Chondrocyte (in vitro differentiated cells): ENCODE results near the gene HELQ. TPM values are rescaled to one million over a fixed set of nuclear protein-coding genes. Genes with fewer than 3 reads are reported as not detected.

Source experiments
- DNase-seq: peaks from one replicate; pipeline ENCODE4 v3.0.0; 2021; ENCODE audit warnings: mixed read lengths, low spot score
- H3K27ac Mint-ChIP-seq: one replicate; pipeline ENCODE4 v1.8.0; 2021; ENCODE audit warnings: mild to moderate bottlenecking, moderate library complexity, mixed read lengths; ENCODE audit not compliant: unreplicated experiment
- H3K27me3 Mint-ChIP-seq: 2 replicates; pipeline ENCODE4 v1.8.0; 2021; ENCODE audit warnings: low read depth, mixed read lengths
- H3K36me3 Mint-ChIP-seq: 2 replicates; pipeline ENCODE4 v1.8.0; 2021; ENCODE audit warnings: low read depth, mixed read lengths
- H3K4me1 Mint-ChIP-seq: 2 replicates; pipeline ENCODE4 v1.8.0; 2021; ENCODE audit warnings: low read depth, mild to moderate bottlenecking, mixed read lengths
- H3K4me3 Mint-ChIP-seq: one replicate; pipeline ENCODE4 v1.8.0; 2021; ENCODE audit warnings: mild to moderate bottlenecking, moderate library complexity, mixed read lengths; ENCODE audit not compliant: unreplicated experiment
- H3K9me3 Mint-ChIP-seq: 2 replicates; pipeline ENCODE4 v1.8.0; 2021; ENCODE audit warnings: low read depth, mixed read lengths
- CTCF ChIP-seq: fragments of 200-600 bp; sonication (generic); IDR thresholded peaks from 2 replicates; pipeline ENCODE4 v1.5.0; 2021; ENCODE audit warnings: antibody characterized with exemption, mild to moderate bottlenecking, moderate library complexity
- total RNA-seq: library from RNA; stranded (reverse); gene quantifications from 3 replicates; pipeline ENCODE4 v1.2.1, GENCODE V29; 2021

HELQ gene
- total RNA-seq, 1 donor from 2014 or later = 7.2 TPM

GRCh38 chr4:83449009-83449408 is 6.6 kb downstream of the HELQ start:
- DNase-seq = no peak

DNA sequence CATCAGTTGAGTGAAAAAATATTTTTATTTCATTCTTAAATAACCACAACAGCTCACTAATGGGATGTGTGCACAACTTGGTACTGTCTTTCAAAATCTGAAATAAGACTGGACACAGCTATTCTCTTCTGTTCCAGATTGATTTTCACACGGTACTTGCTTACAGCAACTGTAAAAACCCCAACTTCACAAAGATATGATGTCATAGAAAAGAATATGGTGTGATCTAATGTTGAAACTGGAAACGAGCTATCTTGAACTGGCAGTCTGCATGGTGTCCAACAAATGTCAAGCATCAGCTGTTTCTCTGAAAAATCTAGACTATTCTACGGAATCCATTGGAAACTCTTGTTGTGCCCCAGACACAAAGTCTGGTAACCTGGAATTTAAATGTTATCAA is 14.7 kb downstream of the HELQ start:
- H3K27me3 Mint-ChIP-seq = no peaks in the 10 kb centered on the region
- H3K4me3 Mint-ChIP-seq = no peak overlapping the region
- H3K27ac Mint-ChIP-seq = no peak overlapping the region
- no peaks in the 10 kb centered on the region for H3K4me1 Mint-ChIP-seq
- H3K36me3 Mint-ChIP-seq = peaks cover 23% of the 10 kb centered on the region
- no peaks in the 10 kb centered on the region for H3K9me3 Mint-ChIP-seq
- TF ChIP-seq CTCF = no peak
- DNase-seq = no peak

More at GRCh38 chr4:83449009-83449408, 6.6 kb downstream of the HELQ start:
- Mint-ChIP-seq H3K27me3 (no peaks in the 10 kb centered on the region), H3K4me1 (no peaks in the 10 kb centered on the region), H3K4me3 (no peak overlapping the region), H3K36me3 (peaks cover 18% of the 10 kb centered on the region), H3K9me3 (no peaks in the 10 kb centered on the region), H3K27ac (no peak overlapping the region)
- no peak for TF ChIP-seq CTCF

DNA sequence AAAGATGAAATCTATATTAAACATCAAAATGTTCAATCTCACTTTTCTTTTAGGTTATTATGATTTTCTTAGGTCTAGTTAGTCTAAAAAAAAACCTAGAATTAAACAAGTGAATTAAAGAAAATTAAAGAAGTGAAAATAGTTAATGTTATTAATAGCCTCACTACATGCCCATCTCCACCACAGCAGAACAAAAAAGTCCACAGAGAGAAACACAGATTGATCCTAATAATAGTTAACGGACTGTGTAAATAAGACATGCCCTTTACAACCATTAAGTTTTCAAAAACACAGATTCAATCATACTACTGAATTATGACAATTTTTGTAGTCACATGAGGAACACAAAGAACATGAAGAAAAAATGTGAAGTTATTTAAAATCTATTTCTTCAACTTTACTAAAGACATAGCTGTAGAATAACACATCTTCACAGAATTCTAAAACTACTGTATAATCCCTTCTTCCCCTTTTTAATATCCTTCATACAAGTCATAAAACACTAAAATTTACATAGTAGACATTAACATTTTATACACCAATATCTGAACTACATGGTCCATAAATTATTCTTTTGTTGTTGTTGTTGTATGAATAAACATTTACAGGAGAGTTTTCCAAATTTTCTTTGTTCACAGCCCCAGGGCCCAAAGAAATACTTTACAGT is 15.3 kb downstream of the HELQ start:
- TF ChIP-seq CTCF = no peak
- no peak overlapping the region for H3K27ac Mint-ChIP-seq
- no peaks in the 10 kb centered on the region for H3K27me3 Mint-ChIP-seq
- DNase-seq = no peak
- H3K9me3 Mint-ChIP-seq = no peaks in the 10 kb centered on the region
- H3K4me3 Mint-ChIP-seq = no peak overlapping the region
- H3K4me1 Mint-ChIP-seq = no peaks in the 10 kb centered on the region
- peaks cover 22% of the 10 kb centered on the region for H3K36me3 Mint-ChIP-seq

DNA sequence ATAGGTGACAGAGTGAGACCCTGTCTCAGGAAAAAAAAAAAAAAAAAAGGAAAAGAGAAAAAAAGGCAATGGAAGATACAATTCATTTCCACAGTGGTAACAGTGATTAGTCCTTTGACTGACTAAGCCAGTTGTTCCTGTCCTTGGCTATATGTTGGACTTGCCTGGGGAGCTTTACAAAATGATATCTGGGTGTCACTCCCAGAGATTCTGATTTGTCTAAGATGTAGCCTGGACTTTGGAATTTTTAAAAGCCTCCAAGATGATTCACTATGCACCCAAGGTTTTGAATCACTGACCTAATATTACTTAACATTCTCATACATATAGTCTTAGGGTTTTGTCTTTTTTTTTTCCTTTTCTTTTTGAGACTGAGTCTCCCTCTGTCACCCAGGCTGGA is 16.9 kb downstream of the HELQ start:
- Mint-ChIP-seq H3K9me3 (no peaks in the 10 kb centered on the region), H3K27me3 (no peaks in the 10 kb centered on the region), H3K4me3 (no peak overlapping the region), H3K4me1 (no peaks in the 10 kb centered on the region), H3K36me3 (peaks cover 16% of the 10 kb centered on the region), H3K27ac (no peak overlapping the region)
- TF ChIP-seq CTCF = no peak
- no peak for DNase-seq

DNA sequence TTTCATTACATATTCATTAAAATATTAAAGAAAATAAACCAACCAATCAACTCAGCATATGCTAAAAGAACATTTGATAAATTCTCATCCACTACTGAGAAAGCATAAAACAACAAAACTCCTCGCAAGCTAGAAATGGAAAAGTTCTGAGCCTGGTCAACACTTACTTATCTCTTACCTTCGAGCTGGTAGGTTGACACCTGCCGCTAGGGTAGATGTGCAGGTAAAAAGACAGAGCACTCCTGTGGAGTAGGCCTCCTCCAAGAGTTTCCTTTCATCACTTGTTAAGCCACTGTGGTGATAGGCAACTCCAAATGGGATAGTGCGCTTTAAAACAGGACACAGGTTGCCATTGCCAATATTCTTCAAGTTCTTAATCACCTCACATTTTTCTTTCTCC is 18.9 kb downstream of the HELQ start:
- Mint-ChIP-seq H3K27ac (no peak overlapping the region), H3K4me3 (no peak overlapping the region), H3K9me3 (no peaks in the 10 kb centered on the region), H3K4me1 (no peaks in the 10 kb centered on the region), H3K27me3 (no peaks in the 10 kb centered on the region), H3K36me3 (peaks cover 13% of the 10 kb centered on the region)
- no peak for DNase-seq
- no peak for TF ChIP-seq CTCF
